SK-N-SH treated with all-trans-retinoic acid at 6 μM for 48 hours (cell line): ENCODE measurements around the gene PRKCZ.

ENCODE experiments used
- ZFP30 ChIP-seq: fragments of 450-650 bp; formaldehyde crosslinking; IDR thresholded peaks from 2 replicates; pipeline ENCODE4 v1.5.0; 2022; ENCODE audit warnings: mild to moderate bottlenecking, moderate library complexity
- ZNF8 ChIP-seq: fragments of 450-650 bp; formaldehyde crosslinking; IDR thresholded peaks from 2 replicates; pipeline ENCODE4 v1.5.0; 2020; ENCODE audit warnings: mild to moderate bottlenecking, moderate library complexity
- TF ChIP-seq, protein P1 (sequence below): fragments of 250-450 bp; sonication (Bioruptor Pico); IDR thresholded peaks from 2 replicates; pipeline ENCODE4 v1.5.1; 2020; ENCODE audit warnings: low read depth, mild to moderate bottlenecking, moderate library complexity
- TF ChIP-seq, protein P2 (sequence below): fragments of 250-450 bp; sonication (Bioruptor Pico); IDR thresholded peaks from 2 replicates; pipeline ENCODE4 v1.8.0; 2020; ENCODE audit warnings: mild to moderate bottlenecking, moderate library complexity, borderline replicate concordance

DNA sequence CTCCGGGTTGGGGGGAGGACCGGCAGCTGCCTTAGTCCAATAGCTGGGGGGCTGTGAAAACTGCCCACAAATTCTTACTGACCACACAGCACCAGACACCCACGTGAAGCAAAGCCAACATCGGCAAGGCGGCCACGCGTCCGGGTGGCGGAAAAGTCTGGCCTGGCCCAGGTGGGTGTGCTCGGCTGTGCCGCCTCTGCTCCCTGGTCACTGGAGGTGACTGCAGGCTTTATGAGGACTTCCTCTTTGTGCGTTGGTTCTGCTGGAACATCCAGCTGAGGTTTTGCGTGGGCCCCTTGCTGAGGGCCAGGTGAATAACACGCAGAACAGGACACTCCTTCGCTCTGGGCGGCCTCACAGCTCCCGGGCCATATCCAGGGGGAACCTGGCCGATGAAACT is 108.9 kb downstream of the PRKCZ start:
- TF ChIP-seq ZFP30 (CRISPR knock-in tag) (no peak), ZNF8 (CRISPR knock-in tag) (no peak)
- TF ChIP-seq, protein P1, sequence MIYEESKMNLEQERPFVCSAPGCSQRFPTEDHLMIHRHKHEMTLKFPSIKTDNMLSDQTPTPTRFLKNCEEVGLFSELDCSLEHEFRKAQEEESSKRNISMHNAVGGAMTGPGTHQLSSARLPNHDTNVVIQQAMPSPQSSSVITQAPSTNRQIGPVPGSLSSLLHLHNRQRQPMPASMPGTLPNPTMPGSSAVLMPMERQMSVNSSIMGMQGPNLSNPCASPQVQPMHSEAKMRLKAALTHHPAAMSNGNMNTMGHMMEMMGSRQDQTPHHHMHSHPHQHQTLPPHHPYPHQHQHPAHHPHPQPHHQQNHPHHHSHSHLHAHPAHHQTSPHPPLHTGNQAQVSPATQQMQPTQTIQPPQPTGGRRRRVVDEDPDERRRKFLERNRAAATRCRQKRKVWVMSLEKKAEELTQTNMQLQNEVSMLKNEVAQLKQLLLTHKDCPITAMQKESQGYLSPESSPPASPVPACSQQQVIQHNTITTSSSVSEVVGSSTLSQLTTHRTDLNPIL (CRISPR knock-in tag), result no peak
- TF ChIP-seq, protein P2, sequence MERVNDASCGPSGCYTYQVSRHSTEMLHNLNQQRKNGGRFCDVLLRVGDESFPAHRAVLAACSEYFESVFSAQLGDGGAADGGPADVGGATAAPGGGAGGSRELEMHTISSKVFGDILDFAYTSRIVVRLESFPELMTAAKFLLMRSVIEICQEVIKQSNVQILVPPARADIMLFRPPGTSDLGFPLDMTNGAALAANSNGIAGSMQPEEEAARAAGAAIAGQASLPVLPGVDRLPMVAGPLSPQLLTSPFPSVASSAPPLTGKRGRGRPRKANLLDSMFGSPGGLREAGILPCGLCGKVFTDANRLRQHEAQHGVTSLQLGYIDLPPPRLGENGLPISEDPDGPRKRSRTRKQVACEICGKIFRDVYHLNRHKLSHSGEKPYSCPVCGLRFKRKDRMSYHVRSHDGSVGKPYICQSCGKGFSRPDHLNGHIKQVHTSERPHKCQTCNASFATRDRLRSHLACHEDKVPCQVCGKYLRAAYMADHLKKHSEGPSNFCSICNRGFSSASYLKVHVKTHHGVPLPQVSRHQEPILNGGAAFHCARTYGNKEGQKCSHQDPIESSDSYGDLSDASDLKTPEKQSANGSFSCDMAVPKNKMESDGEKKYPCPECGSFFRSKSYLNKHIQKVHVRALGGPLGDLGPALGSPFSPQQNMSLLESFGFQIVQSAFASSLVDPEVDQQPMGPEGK, result no peak
